Osteoblast (primary cell): ENCODE results near the gene SERPINB6. TPM values are rescaled to one million over a fixed set of nuclear protein-coding genes. Genes with fewer than 3 reads are reported as not detected.

ENCODE experiments used
- DNase-seq: peaks from one replicate; pipeline ENCODE4 v3.0.0; 2011; ENCODE audit warnings: low spot score, mixed read lengths; ENCODE audit not compliant: insufficient read length; ENCODE audit errors: missing footprints
- H2AFZ ChIP-seq: 2 replicates; pipeline ENCODE4 v1.6.0; 2011; ENCODE audit warnings: mild to moderate bottlenecking, low read length
- H3K27ac ChIP-seq: 2 replicates; pipeline ENCODE4 v1.5.1; 2011; ENCODE audit warnings: mild to moderate bottlenecking, low read depth, low read length, moderate library complexity
- H3K27me3 ChIP-seq: 2 replicates; pipeline ENCODE4 v1.6.0; 2012; ENCODE audit warnings: mild to moderate bottlenecking, control low read depth, inconsistent platforms, low read length, moderate library complexity; ENCODE audit not compliant: insufficient read depth
- H3K36me3 ChIP-seq: 2 replicates; pipeline ENCODE4 v1.5.1; 2011; ENCODE audit warnings: mild to moderate bottlenecking, low read length, control low read depth, moderate library complexity; ENCODE audit not compliant: insufficient read depth
- H3K4me1 ChIP-seq: 2 replicates; pipeline ENCODE4 v1.5.1; 2011; ENCODE audit warnings: mild to moderate bottlenecking, low read length, control low read depth, moderate library complexity; ENCODE audit not compliant: insufficient read depth
- H3K4me2 ChIP-seq: 2 replicates; pipeline ENCODE4 v1.6.0; 2011; ENCODE audit warnings: mild to moderate bottlenecking, low read length; ENCODE audit not compliant: insufficient read depth
- H3K4me3 ChIP-seq: fragments of 200-600 bp; sonication (generic); 3 replicates; pipeline ENCODE4 v1.5.1; 2012; ENCODE audit warnings: mild to moderate bottlenecking, low read length, inconsistent platforms; ENCODE audit not compliant: insufficient read depth
- H3K79me2 ChIP-seq: 2 replicates; pipeline ENCODE4 v1.6.0; 2012; ENCODE audit warnings: mild to moderate bottlenecking, low read length, control low read depth, inconsistent platforms; ENCODE audit not compliant: insufficient read depth
- H3K9me3 ChIP-seq: 2 replicates; pipeline ENCODE4 v1.5.1; 2011; ENCODE audit warnings: low read depth, low read length, control low read depth
- H4K20me1 ChIP-seq: 2 replicates; pipeline ENCODE4 v1.6.0; 2012; ENCODE audit warnings: mild to moderate bottlenecking, low read length, control low read depth; ENCODE audit not compliant: insufficient read depth
- CTCF ChIP-seq: IDR thresholded peaks from 2 replicates; pipeline ENCODE4 v1.5.1; 2011; ENCODE audit warnings: mild to moderate bottlenecking, low read depth, low read length, moderate library complexity; ENCODE audit errors: extremely low read depth
- total RNA-seq: library from RNA; depleted of rRNA; stranded (reverse); fragments of >200 nt; gene quantifications from 2 replicates; pipeline ENCODE4 v1.2.3, GENCODE V29; 2012

Gene SERPINB6
- total RNA-seq, 1 donor = 83.2 TPM

DNA sequence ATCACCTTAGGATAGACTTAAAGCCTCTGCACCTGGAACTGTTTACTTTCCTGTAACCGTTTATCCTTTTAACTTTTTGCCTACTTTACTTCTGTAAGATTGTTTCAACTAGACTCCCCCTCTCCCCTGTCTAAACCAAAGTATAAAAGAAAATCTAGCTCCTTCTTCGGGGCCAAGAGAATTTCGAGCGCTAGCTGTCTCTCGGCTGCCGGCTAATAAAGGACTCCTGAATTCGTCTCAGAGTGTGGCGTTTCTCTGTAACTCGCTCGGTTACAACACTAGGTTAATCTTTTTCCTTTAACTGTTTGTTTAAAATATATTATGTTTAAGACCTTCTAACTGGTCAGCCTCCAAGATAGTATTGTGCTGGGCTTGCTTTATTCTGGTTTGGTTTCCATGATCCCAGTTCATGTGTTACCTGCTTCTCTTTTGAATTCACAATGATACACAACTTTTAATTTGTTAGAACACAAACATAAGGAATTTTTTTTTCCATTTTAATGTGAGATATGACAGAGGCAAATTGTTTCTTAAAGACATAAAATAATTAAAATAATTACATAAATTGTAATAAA, 19.7 kb upstream of the SERPINB6 start:
- no peaks in the 10 kb centered on the region for H3K9me3 ChIP-seq
- no peaks in the 10 kb centered on the region for H3K36me3 ChIP-seq
- H3K79me2 ChIP-seq = no peaks in the 10 kb centered on the region
- H4K20me1 ChIP-seq = no peaks in the 10 kb centered on the region
- peak overlapping the region; percentile 100 for H3K27ac ChIP-seq
- H2AFZ ChIP-seq = peak overlapping the region; percentile 72
- H3K27me3 ChIP-seq = no peaks in the 10 kb centered on the region
- TF ChIP-seq CTCF = no peak
- no peak for DNase-seq
- peaks cover 23% of the 10 kb centered on the region for H3K4me1 ChIP-seq
- H3K4me2 ChIP-seq = peak overlapping the region; percentile 98
- H3K4me3 ChIP-seq = peak overlapping the region; percentile 85

DNA sequence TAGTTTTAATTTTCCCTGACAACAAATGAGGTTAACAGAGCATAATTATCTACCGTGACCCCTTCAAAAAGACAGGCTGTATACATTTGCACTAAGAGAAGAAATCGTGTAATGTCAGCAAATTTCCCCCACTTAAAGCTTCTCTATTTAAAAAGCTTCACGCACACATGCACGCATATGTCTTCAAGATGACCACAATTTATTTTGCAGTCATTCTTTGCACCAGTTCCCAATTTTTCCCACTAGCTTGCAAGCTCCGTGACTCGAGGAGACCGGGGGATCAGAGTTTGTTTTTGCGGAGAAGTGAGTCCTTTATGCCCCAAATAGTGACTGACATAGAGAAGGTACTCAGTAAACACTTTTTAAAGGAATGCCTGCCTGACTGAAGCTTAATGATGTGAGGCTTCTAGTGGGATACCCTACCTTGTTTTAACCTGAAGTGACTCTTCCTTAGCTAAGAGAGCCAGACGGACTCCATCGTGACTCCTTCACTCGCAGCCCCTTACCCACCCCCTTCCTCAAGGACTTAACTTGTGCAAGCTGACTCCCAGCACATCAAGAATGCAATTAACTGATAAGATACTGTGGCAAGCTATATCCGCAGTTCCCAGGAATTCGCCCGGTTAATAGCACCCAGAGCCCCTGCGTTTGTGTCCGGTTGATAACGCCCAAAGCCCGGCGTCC, 19.0 kb upstream of the SERPINB6 start:
- Histone ChIP-seq H4K20me1 (no peaks in the 10 kb centered on the region), H3K4me1 (peaks cover 26% of the 10 kb centered on the region), H3K36me3 (no peaks in the 10 kb centered on the region), H3K4me2 (peak overlapping the region; percentile 98), H3K4me3 (peak overlapping the region; percentile 85), H3K27ac (peak overlapping the region; percentile 100), H3K27me3 (no peaks in the 10 kb centered on the region), H3K9me3 (no peaks in the 10 kb centered on the region), H2AFZ (peak overlapping the region; percentile 72), H3K79me2 (no peaks in the 10 kb centered on the region)
- no peak for TF ChIP-seq CTCF
- DNase-seq = no peak

DNA sequence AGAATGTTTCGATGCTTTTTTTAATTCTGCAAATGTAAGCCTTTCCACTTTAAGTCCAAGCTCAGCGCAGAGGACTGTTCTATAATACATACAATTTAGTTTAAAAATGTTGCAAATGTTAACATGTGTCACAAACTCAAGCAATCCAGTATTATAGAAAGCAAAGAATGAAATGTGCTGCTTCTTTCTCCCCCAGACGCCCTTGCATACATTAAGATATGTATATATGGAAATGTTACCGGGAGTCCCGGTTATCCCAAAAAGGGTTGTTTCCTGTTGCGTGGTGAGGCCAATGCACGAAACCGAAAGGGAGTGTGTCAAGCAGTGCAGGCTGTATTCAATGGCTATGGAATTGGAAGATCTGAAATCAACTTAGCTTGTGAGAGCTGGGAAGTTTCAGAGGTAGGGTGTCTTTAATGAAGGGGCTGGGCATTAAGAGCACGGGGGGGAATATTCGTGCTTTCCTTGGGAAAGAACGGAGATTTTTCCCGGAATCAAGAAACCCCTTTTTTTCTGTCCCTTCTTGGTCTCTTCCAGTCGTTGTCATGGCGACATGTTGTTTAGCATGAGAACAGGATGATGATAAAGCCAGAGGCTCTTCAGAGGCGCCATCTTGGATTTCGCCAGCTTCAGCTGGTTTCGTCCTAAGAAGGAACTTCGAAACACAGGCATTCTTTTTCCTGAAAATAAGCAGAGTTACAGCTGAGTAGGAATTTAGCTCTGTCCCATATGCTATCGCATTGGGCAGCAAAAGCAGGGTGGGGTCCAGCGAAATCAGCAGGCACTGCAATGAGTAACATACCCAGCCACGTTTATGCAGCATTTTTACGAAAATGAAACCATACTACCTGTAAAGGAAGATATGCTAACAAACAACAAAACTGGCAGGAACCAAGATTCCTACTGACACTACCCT, 18.2 kb upstream of the SERPINB6 start:
- Histone ChIP-seq H4K20me1 (no peaks in the 10 kb centered on the region), H3K4me2 (peak overlapping the region; percentile 98), H3K4me1 (peaks cover 26% of the 10 kb centered on the region), H3K79me2 (no peaks in the 10 kb centered on the region), H3K9me3 (no peaks in the 10 kb centered on the region), H3K36me3 (no peaks in the 10 kb centered on the region), H2AFZ (peak overlapping the region; percentile 72), H3K4me3 (peak overlapping the region; percentile 85), H3K27ac (peak overlapping the region; percentile 100), H3K27me3 (no peaks in the 10 kb centered on the region)
- peak; percentile 15 for TF ChIP-seq CTCF
- DNase-seq = peak; percentile 91
